ENCODE results near the gene OR5B3.
"Not testable (repeated sequence)": the region's sequence is repeated elsewhere in the genome, so short reads cannot be mapped to it uniquely, and the experiment has no call there.

The OR5B3 gene

GRCh38 chr11:58406774-58407173, at the start of gene OR5B3:
TSS of gene OR5B3 (minus strand) at chr11:58406874. CDS start at chr11:58403409, 3,465 bp downstream.
- DNase-seq = no peak

DNA sequence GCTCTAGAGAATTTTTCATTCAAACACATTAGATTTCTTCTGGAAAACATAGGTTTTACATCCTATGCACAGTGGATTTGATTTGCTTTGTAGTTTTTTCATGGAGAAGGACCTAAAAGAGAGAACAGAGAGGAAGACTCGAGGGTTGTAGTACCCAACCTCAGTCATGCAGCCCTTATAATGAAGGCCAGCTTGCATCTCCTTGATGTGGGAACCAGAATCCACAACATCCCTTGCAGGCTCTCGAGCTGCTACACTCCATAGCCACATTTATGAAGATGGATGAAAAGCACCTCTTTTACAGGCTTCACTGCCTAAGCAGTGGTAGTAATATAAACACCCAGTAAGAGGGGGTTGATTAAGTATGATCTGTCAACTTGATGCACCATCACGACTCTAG, 44.9 kb upstream of the OR5B3 start:
- no peak for DNase-seq

- no peak for DNase-seq
Observed at GRCh38 chr11:58446294-58446693, 39.6 kb upstream of the OR5B3 start.

GRCh38 chr11:58444300-58444699, 37.6 kb upstream of the OR5B3 start:
- DNase-seq = no peak

GRCh38 chr11:58442136-58442535, 35.5 kb upstream of the OR5B3 start, which contains the start of gene OR5B12:
TSS of gene OR5B12 (minus strand) at chr11:58442236. CDS start at chr11:58440151, 2,085 bp downstream.
- no peak for DNase-seq

GRCh38 chr11:58438486-58438885, 31.8 kb upstream of the OR5B3 start:
- DNase-seq = no peak

DNA sequence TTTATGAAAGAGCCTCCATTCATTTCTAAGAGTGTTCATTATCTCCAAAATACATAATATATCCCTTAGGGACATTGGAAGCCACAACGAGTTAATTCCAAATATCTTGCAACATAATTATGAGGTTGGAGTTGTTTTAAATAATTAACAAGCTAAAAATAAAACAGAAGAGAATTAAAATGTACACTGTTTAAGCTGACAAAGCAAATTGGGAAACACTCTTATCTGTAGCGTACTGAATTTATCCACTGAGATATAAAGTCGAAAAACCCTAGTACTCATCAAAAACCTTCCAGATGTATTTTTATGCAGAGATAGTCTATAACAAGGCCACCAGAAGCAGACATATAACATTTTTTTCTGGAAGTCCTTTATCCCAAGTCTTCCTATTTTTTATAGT, 27.5 kb upstream of the OR5B3 start:
- DNase-seq = no peak

GRCh38 chr11:58433638-58434203, 27.0 kb upstream of the OR5B3 start:
- DNase-seq = no peak

GRCh38 chr11:58429273-58429672, 22.6 kb upstream of the OR5B3 start:
- DNase-seq = no peak

DNA sequence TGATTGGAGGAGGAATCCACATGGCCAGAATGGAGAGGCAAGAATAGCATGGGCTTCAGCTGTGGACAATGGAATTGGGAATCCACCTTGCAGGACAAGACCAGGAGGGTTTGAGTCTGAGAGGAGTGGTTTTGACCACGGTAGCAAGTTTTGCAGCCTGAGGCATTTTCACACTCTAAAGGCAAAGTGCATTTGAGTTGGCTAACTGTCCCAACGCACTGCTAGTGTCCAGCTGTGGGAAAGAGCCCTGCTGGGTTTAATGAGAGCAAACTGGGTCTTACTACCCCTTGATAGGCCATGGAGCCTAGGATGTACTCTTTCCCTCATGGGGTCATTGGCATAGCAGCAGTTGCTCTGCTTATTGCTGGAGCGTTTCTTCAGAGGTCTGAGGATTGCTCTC, 21.3 kb upstream of the OR5B3 start, which contains the start of gene OR5B2:
Gene OR5B2, minus strand, starts transcription at position 101 of the 400 bp plus-strand sequence. CDS start 4,860 bp downstream, outside the sequence.
- no peak for DNase-seq

- DNase-seq = not testable (repeated sequence)
Observed at GRCh38 chr11:58399622-58400021, 7.1 kb downstream of the OR5B3 start.

DNA sequence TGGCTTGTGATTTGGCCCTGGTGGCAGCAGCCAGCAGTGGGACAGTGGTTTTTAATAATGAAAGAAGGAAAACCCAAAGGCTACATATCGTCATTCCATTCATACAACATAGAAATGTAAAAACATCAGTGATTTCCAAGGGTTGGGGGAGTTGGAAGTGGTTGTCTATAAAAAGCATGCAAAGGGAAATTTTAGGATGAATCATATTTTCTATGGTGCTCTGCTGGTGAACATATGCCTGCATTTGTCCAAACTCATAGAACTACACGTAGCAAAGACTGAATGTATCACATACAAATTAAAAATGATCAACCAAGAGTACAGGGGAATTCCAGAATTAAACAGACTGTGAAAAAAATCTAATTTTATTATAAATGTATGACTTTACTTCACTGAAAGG, 11.1 kb downstream of the OR5B3 start:
- no peak for DNase-seq

DNA sequence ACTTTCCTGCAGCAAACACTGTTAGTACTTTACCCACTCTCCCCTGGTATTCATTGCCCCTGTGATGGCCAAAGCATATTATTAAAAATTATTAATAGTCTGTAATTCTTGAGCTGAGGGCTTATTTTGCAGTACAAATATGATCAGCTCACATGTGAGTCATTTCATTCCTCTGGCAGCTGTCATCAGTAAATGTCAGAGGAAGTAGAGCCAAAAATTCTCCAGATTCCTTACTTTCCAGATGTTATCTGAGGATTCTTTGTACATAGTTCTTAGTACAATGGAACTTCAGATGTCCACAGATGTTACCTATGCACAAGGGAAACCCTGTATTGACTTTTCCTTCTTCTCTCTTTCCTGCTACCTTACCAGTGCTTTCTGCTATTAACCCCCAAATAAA, 12.5 kb downstream of the OR5B3 start:
- no peak for DNase-seq

DNA sequence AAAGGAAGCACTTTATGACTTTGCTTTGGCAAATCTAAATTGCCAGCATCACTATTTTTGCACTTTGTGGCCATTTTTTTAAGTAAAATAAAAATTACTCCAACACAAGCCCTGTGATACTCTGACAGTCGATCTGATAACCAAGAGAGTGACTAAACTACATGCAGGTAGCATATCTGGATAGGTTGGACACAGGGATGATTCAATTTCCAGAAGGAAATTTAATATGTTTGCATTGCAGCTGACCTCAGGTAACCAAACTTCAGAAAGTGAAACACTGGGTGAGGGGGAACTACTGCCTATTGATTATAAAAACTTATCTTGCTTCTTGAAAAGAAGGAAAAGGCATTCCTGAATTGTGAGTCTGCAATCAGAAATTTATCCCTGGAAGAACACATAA, 13.9 kb downstream of the OR5B3 start:
- no peak for DNase-seq

DNA sequence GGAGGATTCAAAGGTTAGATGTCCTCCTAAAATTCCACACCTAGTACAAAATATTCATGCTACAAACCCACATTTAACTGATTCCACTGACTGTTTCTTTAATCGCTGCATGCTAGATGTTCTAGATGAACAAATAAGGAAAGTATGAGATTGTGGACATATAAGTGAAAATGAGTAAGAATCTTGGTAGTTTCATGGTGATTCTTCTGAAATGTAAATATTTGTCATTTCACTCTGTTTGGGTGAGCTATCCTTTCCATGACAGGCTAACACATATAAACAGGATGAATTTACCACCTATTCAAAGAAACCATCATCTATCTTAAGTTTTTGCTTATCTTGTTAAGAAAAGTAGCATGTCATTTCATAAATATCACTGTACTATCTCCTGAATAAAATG, 14.8 kb downstream of the OR5B3 start:
- DNase-seq = no peak

- DNase-seq = no peak
Observed at GRCh38 chr11:58390551-58391063, 16.1 kb downstream of the OR5B3 start.

DNA sequence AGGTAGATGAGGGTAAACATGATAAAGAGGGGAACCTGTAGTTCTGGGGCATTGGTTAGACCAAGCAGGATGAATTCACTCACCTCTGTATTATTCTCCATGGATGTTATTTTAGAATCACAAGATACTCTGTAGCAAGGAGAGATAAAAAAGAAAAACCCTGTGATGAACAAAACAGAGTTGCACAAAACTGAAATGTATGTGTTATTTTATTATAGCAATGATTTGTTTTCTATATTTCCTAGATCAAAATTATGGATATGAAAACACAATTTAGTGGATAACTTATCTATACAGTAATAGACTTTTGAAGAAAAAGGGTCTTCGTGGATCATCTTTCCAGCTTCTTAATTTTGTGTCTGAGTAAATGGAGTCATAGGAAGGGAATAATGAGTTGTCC, 47.7 kb downstream of the OR5B3 start, which contains the start of gene OR5B17:
Gene OR5B17, minus strand, starts transcription at position 101 of the 400 bp plus-strand sequence. Its CDS starts 0 bp downstream, at position 101.
- no peak for DNase-seq

DNA sequence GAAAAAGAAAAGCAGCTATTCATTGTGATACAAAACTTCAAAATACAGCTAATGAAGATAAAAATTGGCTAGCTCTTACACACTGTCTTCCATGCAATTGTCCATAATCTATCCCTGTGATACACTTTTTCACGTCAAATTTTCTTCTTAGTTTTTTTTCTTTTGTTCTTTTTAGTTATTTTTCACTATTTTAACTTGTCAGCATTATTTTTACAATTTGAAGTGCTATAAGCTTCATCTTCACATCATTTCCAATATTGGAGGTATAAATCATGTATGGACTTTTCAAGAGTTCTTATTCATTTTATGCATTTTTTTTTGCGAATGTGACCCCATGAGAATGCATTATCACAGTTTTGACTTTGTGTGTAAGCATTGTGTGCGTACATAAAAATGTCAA, 51.9 kb downstream of the OR5B3 start:
- DNase-seq = no peak

Data from NCI-H446 (cell line).